Measurements from ENCODE around the gene ASB6. TPM values are rescaled to one million over a fixed set of nuclear protein-coding genes. Genes with fewer than 3 reads are reported as not detected.

ASB6 gene
- total and polyA plus RNA-seq, 7 donors: 6.3 to 20.2 (median 8.9) TPM

DNA sequence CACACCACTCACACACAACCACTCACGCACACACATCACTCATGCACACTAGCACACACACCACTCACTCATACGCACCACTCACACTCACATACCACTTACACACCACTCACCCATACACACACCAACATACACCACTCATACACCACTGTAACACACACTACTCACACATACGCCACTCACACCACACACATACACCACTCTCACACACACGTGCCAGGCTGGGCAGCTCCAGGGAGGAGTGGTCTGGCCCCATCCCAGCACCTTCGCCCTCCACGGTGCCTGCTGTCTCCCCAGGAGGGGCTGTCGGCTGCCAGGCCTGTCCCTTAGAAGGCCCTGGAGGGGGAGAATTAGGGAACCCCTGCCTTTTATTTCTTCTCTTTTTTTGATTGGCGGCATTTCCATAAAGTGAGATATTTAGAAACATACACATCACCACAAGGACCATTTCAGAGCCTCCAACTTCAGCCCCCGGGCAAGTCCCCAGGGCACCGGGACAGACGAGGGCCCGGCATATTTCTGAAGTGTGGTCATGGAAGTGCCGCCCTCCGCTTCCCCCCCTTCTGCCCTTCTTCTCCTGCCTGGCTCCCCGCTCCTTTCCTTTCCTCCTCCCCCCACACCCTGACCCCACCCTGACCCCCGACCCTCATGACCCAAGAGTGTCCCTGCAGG lies 6.3 kb upstream of the ASB6 start:
- Histone ChIP-seq H3K4me1 (no peaks in the 10 kb centered on the region), H3K9me3 (no peaks in the 10 kb centered on the region), H3K36me3 (ENCODE audit: insufficient read depth in 1 of 2, low read depth in 1 of 2) (no peaks in the 10 kb centered on the region), H3K4me3 (no peak overlapping the region), H3K27ac (no peak overlapping the region), H3K27me3 (ENCODE audit: insufficient read depth in 3 of 3, low read length in 2 of 3) (no peaks in the 10 kb centered on the region)
- no peak for ATAC-seq
- intact Hi-C loops (cut with DNase I): no loop called here
- no peak for DNase-seq
- 53 to 65% (median 55%) methylated on average over 15 to 16 of the region's 16 CpGs for WGBS, 3 donors
- TF ChIP-seq, protein P1, sequence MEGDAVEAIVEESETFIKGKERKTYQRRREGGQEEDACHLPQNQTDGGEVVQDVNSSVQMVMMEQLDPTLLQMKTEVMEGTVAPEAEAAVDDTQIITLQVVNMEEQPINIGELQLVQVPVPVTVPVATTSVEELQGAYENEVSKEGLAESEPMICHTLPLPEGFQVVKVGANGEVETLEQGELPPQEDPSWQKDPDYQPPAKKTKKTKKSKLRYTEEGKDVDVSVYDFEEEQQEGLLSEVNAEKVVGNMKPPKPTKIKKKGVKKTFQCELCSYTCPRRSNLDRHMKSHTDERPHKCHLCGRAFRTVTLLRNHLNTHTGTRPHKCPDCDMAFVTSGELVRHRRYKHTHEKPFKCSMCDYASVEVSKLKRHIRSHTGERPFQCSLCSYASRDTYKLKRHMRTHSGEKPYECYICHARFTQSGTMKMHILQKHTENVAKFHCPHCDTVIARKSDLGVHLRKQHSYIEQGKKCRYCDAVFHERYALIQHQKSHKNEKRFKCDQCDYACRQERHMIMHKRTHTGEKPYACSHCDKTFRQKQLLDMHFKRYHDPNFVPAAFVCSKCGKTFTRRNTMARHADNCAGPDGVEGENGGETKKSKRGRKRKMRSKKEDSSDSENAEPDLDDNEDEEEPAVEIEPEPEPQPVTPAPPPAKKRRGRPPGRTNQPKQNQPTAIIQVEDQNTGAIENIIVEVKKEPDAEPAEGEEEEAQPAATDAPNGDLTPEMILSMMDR (IDR thresholded peaks at IDR 0.05): no peak

DNA sequence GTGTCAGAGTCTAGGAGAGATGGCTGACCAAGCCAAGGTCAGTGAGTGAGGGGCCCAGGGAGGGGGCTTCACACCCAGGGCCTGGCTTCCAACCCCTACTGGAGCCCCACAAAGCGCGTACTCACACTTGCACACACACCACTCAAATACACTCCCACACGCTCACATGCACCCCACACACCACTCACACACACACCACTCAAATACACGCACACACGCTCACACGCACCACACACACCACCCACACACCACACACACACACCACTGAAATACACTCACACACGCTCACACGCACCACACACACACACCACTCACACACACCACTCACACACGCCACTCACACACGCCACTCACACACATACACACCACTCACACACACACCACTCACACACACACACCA lies 5.7 kb upstream of the ASB6 start:
- no peaks in the 10 kb centered on the region for H3K36me3 ChIP-seq (ENCODE audit: insufficient read depth in 1 of 2, low read depth in 1 of 2)
- H3K27me3 ChIP-seq (ENCODE audit: insufficient read depth in 3 of 3, low read length in 2 of 3): no peaks in the 10 kb centered on the region
- no peaks in the 10 kb centered on the region for H3K4me1 ChIP-seq
- ATAC-seq (no peak), DNase-seq (no peak)
- no peak overlapping the region for H3K27ac ChIP-seq
- TF ChIP-seq, protein P1 (IDR thresholded peaks at IDR 0.05): no peak
- H3K9me3 ChIP-seq: no peaks in the 10 kb centered on the region
- H3K4me3 ChIP-seq: no peak overlapping the region
- 87 to 91% (median 88%) methylated on average over 10 of the region's 10 CpGs for WGBS, 3 donors
- intact Hi-C loops (cut with DNase I): no loop called here

DNA sequence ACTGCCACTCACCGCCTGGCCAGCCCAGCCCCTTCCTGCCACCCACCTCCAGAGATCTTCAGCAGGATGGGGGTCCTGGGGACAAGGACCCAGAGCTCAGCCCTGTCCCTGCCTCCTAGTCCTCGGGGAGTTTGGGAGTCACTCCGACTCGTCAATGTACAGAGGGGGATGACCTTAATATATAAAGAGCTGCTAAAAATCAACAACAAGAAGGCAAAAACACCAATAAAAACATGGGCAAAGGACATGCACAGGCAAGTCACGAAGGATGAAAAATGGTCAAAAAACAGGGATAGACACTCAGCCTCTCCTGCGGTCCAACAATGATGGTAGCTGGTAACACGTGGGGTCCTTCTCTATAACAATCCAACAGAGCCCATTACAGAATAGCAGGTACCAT lies 4.7 kb upstream of the ASB6 start:
- Histone ChIP-seq H3K4me3 (no peak overlapping the region), H3K9me3 (no peaks in the 10 kb centered on the region), H3K27me3 (ENCODE audit: insufficient read depth in 3 of 3, low read length in 2 of 3) (no peaks in the 10 kb centered on the region), H3K27ac (no peak overlapping the region), H3K4me1 (no peaks in the 10 kb centered on the region), H3K36me3 (ENCODE audit: insufficient read depth in 1 of 2, low read depth in 1 of 2) (no peaks in the 10 kb centered on the region)
- intact Hi-C loops (cut with DNase I): no loop called here
- WGBS, 3 donors: 92 to 96% (median 95%) methylated on average over 7 of the region's 7 CpGs
- ATAC-seq: no peak
- TF ChIP-seq, protein P1 (IDR thresholded peaks at IDR 0.05): no peak
- DNase-seq: no peak

DNA sequence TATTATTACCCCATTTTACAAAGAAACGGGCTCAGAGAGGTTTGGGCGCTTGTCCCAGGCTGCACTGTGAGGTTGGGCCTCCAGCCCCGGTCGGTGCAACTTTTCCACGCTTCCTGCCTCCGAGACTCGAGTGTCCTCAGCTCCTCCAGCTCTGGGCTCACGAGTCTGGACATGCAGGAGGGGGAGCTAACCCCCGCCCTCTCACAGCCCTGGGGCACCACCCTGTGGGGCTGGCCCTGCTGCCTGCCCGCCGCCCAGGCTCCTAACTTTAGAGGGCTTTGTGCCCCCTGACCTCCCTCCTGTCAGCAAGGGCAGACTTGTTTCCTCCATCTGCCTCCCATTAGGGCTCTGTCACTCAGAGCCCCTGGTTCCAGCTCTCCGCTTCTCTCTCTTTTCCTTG lies 4.3 kb upstream of the ASB6 start:
- no peak overlapping the region for H3K27ac ChIP-seq
- intact Hi-C loops (cut with DNase I): no loop called here
- 66 to 72% (median 68%) methylated on average over 11 to 12 of the region's 12 CpGs for WGBS, 3 donors
- no peaks in the 10 kb centered on the region for H3K36me3 ChIP-seq (ENCODE audit: insufficient read depth in 1 of 2, low read depth in 1 of 2)
- no peak overlapping the region for H3K4me3 ChIP-seq
- DNase-seq: no peak
- no peaks in the 10 kb centered on the region for H3K27me3 ChIP-seq (ENCODE audit: insufficient read depth in 3 of 3, low read length in 2 of 3)
- ATAC-seq: no peak
- H3K4me1 ChIP-seq: peaks cover under 1% of the 10 kb centered on the region
- TF ChIP-seq, protein P1 (IDR thresholded peaks at IDR 0.05): no peak
- no peaks in the 10 kb centered on the region for H3K9me3 ChIP-seq

DNA sequence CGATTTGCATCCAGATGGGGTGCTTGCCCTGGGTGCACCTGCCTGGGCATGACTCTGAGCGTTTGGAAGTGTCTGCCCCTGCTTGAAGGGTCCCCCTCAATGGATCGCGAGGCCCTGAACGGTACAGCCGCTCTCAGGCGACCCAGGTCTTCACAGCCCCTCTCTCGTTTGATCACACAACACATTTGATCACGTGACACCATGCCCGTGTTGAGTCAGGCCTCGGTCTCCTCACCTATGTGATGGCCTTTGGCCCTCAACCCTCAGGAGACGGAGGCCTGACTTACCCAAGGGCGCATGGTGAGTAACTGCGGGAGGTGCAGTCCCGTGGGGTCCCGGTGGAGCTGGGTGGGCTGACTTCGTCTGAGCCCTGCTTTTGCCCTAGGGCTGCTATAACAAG lies 3.0 kb upstream of the ASB6 start:
- peaks cover 14% of the 10 kb centered on the region for H3K4me1 ChIP-seq
- DNase-seq (no peak), ATAC-seq (no peak)
- TF ChIP-seq, protein P1 (IDR thresholded peaks at IDR 0.05): no peak
- H3K27ac ChIP-seq: no peak overlapping the region
- H3K27me3 ChIP-seq (ENCODE audit: insufficient read depth in 3 of 3, low read length in 2 of 3): no peaks in the 10 kb centered on the region
- no peaks in the 10 kb centered on the region for H3K36me3 ChIP-seq (ENCODE audit: insufficient read depth in 1 of 2, low read depth in 1 of 2)
- H3K9me3 ChIP-seq: no peaks in the 10 kb centered on the region
- intact Hi-C loops (cut with DNase I): loop anchor here (5.0 kb wide), 2 partner anchors 92 to 137 kb away; no protein-coding TSS in a partner anchor
- no peak overlapping the region for H3K4me3 ChIP-seq
- WGBS, 3 donors: 66 to 69% (median 68%) methylated on average over 17 of the region's 17 CpGs

Data from psoas muscle (tissue), 8 donors.